GM18498 (cell line): Measurements from ENCODE around the gene IMP4.
A peak's percentile ranks its signal among the peaks of the same experiment; 100 is the strongest.

Source experiments
- ATAC-seq: cut with Tn5 transposase; IDR thresholded peaks from one replicate; pipeline ENCODE4 v1.9.1; 2021; ENCODE audit warnings: mild to moderate bottlenecking, moderate library complexity; ENCODE audit not compliant: unreplicated experiment

The IMP4 gene

GRCh38 chr2:130375291-130376266 is 32.9 kb downstream of the IMP4 start:
- no peak for ATAC-seq

- peak; percentile 62 for ATAC-seq
Measured at GRCh38 chr2:130376433-130377293, 34.0 kb downstream of the IMP4 start.

GRCh38 chr2:130377491-130377890 is 34.8 kb downstream of the IMP4 start:
- ATAC-seq: no peak

GRCh38 chr2:130378206-130378897 is 35.7 kb downstream of the IMP4 start:
- ATAC-seq: no peak

- ATAC-seq: no peak
Measured at GRCh38 chr2:130378898-130379214, 36.2 kb downstream of the IMP4 start.

- no peak for ATAC-seq
Measured at GRCh38 chr2:130380096-130380934, 37.6 kb downstream of the IMP4 start.

- no peak for ATAC-seq
Measured at GRCh38 chr2:130381145-130381544, 38.4 kb downstream of the IMP4 start.

GRCh38 chr2:130381619-130382018 is 38.9 kb downstream of the IMP4 start:
- ATAC-seq: no peak

GRCh38 chr2:130382313-130382917 is 39.7 kb downstream of the IMP4 start:
- ATAC-seq: no peak

GRCh38 chr2:130385709-130386108 is 43.0 kb downstream of the IMP4 start:
- ATAC-seq: peak; percentile 52

- no peak for ATAC-seq
Measured at GRCh38 chr2:130387071-130387400, 44.3 kb downstream of the IMP4 start.

- ATAC-seq: no peak
Measured at GRCh38 chr2:130387804-130388203, 45.1 kb downstream of the IMP4 start.

- no peak for ATAC-seq
Measured at GRCh38 chr2:130388221-130388907, 45.7 kb downstream of the IMP4 start.

GRCh38 chr2:130389358-130389757 is 46.7 kb downstream of the IMP4 start:
- ATAC-seq: no peak

GRCh38 chr2:130389783-130390182 is 47.1 kb downstream of the IMP4 start:
- ATAC-seq: no peak

- peak; percentile 20 for ATAC-seq
Measured at GRCh38 chr2:130390460-130391057, 47.9 kb downstream of the IMP4 start.

- peak; percentile 94 for ATAC-seq
Measured at GRCh38 chr2:130391058-130391871, 48.6 kb downstream of the IMP4 start.
